Measurements from ENCODE around the gene ZNF467.

The ZNF467 gene

DNA sequence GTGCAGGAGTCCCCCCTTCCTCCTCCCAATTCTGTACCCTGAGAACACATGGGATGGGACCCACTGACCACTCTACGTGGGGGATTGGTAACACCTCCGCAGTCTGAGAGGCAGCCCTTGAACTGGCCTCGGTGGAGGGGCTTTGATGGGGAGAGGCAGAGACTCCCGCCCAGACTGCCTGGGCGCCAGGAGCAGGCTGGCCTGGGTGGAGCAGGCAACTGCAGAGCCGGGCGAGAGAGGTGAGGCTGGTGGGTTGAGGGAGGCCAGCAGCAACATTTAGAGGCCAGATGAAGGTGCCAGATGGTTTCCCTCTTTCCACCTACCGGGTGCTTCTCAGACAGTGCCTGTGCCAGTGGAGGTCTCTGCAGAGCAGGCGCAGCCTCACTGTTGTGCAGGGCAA lies 30.7 kb upstream of the ZNF467 start:
- no peak for FAIRE-seq

DNA sequence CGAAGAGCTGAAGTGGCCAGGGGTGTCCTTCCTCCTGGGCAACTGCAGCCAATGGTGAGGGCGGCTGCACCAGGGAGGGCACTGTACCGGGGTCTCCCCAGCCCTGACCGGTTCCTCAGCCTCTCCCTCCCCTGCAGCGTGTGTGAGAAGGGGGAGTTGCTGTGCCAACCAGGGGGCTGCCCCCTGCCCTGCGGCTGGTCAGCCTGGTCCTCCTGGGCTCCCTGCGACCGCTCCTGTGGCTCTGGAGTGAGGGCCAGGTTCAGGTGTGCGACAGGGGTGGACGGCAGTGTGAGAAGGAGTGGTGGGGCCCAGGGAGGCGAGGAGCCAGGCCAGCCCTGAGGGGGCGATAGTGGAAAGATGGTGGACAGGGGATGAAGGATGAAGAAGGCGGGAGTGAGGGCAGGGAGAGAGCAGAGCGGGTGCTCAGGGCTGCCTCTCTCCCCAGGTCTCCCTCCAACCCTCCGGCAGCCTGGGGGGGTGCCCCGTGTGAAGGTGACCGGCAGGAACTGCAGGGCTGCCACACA lies 30.2 kb upstream of the ZNF467 start:
- no peak for FAIRE-seq

DNA sequence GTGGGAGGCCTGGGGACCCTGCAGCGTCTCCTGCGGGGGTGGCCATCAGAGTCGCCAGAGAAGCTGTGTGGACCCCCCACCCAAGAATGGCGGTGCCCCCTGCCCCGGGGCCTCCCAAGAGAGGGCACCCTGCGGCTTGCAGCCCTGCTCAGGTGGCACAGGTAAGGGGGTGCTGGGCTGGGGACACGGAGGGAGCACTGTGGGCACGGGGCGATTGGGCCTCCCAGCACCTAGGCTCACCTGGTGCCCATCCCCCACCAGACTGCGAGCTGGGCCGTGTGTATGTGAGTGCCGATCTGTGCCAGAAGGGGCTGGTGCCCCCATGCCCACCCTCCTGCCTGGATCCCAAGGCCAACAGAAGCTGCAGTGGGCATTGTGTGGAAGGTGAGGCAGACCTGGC lies 29.6 kb upstream of the ZNF467 start:
- FAIRE-seq, result no peak

DNA sequence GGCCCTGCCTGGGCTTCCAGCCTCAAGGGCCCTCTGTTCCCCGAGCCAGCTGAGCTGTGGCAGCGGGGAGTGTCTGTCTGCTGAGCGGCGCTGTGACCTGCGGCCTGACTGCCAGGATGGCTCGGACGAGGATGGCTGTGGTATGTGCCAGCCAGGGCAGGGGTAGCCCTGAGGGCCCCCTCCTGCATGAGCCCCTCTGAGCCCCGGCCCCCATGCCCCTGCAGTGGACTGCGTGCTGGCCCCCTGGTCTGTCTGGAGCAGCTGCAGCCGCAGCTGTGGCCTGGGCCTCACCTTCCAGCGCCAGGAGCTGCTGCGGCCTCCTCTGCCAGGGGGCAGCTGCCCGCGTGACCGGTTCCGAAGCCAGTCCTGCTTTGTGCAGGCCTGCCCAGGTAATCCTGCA lies 28.4 kb upstream of the ZNF467 start:
- FAIRE-seq, result no peak

DNA sequence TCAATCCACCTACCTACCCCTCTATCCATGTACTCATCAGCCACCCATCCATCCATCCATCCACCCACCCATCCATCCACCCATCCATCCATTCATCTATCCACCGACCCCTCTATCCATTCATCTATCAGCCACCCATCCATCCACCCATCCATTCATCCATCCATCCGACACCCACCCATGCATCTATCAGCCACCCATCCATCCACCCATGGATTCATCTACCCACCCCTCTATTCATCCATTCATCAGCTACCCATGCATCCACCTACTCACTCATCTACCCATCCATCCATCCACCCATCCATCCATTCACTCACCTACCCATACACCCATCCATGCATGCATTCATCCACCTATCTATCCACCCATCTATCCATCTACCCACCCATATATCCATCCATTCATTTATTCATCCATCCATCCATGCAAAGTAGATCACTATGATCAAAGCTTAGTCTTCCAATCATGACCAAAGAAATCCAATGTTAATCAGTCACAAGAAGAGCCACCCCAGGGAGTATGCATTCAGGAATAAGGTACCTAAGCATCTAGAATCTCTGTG lies 27.7 kb upstream of the ZNF467 start:
- no peak for FAIRE-seq

DNA sequence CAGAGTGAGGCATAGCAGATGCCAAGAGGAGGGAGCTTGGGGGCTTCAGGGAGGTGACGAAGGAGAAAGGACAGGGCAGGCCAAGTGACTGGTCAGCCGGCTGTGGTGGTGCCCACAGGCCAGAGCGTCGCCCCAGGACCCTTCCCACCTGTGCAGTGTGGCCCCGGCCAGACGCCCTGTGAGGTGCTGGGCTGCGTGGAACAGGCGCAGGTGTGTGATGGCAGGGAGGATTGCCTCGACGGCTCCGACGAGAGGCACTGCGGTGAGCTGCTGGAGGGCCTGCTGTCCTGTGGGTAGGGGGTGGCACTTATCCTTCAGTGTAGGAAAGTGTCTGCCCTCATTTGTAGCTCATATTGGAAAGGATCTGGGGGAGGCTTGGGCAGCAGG lies 26.8 kb upstream of the ZNF467 start:
- FAIRE-seq, result no peak

DNA sequence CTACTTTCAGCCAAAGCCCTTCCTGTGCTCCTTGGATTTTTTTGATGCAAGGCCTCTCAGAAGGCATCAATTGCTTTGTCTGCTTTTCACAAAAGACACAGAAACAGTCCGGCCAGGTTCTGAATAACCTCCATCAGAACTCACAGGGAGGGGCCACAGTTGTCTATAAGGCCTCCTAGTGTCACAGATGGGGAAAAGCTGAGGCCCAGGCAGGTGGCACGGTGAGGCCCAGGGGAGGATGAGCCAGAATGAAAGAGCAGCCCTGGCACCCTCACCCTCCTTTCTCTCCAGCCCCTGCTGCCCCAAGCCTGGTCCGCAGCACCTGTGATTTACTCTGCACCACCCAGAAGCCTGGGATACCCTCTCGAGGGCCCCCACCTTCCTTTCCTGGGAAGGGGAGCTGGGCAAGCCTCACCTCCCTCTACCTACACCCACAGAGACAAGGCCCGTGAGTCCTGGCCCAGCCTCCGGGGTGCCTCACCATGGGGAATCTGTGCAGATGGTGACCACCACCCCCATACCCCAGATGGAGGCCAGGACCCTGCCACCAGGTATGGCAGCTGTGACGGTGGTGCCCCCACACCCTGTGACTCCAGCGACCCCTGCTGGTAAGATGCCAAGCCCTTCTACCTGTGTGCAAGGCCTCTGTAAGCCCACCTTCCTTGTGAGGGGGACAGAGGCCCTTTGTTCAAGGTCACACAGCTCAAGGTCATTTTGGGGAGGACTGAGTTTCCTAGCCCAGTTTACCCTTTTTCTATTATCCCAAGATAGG lies 26.2 kb upstream of the ZNF467 start:
- no peak for FAIRE-seq

DNA sequence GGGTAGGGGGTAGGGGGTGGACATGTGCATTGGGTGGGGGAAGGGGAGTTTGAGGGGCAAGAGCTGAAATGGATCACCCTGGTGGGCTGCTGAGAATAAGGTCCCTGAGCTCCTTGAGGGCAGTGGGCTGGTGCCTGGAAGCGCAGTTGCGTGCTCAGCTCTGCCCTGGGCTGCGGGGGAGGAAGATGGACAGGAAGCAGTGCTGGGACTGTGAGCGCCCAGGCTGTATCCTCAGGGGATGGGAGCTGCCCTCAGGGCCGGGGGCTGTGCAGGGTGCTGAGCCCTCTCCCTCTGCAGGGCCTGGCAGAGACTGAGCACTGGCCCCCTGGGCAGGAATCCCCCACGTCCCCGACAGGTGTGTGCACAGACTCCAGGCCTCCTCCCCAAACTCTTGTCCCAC lies 24.4 kb upstream of the ZNF467 start:
- FAIRE-seq, result no peak

DNA sequence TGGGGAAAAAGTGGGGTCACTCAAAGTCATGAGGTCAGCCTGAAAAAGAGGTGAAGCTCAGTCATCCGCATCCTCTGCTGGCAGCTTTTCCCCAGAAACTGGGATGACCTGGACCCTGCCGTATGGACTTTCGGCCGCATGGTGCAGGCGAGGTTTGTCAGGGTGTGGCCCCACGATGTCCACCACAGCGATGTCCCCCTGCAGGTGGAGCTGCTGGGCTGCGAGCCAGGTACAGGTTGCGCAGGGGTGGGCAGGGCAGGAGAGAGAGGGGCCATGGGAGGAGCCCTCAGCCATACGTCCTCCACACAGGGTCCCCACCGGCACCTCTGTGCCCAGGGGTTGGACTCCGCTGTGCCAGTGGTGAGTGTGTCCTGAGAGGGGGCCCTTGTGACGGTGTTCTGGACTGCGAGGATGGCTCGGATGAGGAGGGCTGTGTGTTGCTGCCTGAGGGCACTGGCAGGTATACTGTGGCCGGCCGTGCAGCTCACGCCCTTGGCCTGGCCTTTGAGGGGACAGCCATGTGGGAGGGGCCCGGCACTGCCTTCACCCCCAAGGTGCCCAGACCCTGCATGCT lies 23.0 kb upstream of the ZNF467 start:
- FAIRE-seq, result no peak

DNA sequence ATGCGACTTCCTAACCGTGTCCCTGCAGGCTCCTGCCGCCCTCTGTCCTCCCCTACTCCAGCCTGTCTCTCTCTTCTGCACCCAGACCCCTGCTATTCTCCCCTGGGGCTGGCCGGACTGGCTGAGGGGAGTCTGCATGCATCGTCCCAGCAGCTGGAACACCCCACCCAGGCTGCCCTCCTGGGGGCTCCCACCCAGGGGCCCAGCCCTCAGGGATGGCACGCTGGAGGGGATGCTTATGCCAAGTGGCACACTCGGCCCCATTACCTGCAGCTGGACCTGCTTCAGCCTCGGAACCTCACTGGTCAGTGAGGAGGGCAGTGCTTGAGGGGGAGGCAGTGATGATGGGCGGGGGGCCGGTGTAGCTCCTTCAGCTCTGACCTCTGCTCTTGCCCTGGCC lies 21.7 kb upstream of the ZNF467 start:
- FAIRE-seq, result no peak

DNA sequence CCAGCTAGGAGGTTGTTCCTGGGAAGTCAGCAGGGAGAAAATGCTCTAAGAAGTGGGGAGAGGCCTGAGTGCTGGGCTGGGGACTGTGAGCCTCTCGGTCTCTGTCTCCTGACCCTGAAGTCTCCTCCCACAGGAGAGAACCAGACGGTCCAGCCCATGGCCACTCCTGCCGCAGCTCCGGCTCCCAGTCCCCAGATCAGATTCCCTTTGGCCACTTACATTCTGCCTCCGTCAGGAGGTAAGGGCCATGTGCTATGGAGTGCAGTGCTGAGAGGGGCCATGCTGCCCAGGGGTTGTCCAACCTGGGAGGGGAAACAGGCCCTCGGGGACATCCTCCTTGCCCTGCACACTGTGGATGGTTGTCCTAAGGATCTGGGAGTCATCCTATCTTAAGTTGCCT lies 21.3 kb upstream of the ZNF467 start:
- no peak for FAIRE-seq

DNA sequence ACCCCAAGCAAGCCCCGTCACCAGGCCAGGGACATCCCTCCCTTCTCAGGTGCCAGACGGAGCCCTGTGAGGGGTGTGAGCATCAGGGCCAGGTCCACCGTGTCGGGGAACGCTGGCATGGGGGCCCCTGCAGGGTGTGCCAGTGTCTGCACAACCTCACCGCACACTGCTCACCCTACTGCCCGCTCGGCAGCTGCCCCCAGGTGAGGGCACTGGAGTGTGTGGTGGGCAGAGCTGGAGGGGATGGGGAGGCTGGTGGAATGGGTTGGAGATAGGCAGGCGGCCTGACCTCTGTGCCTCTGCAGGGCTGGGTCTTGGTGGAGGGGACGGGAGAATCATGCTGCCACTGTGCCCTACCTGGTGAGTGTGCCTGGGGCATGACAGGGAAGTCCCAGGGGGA lies 19.9 kb upstream of the ZNF467 start:
- FAIRE-seq, result no peak

DNA sequence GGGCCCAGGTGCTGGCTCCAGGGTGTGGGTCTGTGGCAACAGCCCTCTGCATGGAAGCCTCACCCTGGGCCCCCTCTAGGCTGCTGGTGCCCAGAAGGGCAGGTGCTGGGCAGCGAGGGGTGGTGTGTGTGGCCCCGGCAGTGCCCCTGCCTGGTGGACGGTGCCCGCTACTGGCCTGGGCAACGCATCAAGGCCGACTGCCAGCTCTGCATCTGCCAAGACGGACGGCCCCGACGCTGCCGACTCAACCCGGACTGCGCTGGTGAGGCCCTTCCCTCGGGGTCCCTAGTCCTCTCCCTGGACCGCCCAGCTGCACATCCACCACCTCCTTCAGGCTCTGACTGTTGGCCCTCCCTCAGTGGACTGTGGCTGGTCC lies 18.8 kb upstream of the ZNF467 start:
- no peak for FAIRE-seq

DNA sequence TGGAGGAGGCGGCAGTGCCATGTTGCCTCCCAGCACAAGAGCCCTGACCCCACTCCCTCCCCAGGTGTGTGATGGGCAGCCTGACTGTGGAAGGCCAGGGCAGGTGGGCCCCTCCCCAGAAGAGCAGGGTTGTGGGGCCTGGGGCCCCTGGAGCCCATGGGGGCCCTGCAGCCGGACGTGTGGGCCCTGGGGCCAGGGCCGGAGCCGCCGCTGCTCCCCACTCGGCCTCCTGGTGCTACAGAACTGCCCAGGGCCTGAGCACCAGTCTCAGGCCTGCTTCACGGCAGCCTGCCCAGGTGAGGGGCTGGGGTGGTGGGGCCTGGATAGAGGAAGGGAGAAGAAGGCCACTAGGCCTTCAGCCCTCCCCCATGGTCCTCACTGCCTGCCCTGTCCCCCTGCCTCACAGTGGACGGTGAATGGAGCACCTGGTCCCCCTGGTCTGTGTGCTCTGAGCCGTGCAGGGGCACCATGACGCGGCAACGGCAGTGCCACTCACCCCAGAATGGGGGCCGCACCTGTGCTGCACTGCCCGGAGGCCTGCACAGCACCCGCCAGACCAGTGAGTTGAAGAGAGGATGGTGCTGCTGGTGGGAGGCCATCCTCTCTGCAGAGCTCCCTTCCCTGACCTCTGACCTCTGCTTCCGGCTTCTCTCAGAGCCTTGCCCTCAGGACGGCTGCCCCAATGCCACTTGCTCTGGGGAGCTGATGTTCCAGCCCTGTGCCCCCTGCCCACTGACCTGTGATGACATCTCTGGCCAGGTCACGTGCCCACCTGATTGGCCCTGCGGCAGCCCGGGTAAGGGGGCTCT lies 18.2 kb upstream of the ZNF467 start:
- no peak for FAIRE-seq

DNA sequence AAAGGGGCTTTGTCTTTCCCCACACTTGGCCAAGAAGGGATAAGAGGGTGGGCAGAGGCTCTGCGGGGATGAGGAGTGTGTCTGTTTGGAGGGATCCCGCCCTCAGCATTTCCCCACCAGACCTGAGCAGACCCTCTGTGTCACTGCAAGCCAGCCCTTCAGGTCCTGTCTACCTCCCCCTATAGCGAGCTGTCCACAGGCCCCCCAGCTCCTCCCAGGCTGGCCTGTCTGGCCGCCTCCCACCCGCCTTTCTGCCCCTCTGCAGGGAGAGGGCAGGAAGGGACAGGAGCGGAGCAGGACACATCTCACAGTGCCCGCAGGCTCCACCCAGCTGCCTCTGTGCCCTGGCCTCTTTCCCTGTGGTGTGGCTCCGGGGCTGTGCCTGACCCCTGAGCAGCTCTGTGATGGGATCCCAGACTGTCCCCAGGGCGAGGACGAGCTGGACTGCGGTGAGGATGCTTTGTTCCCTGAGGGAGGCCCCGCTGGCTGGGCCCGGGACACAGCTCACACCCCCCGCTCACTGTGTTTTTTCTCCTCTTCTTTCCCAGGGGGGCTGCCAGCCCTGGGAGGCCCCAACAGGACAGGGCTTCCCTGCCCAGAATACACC lies 17.5 kb upstream of the ZNF467 start:
- no peak for FAIRE-seq

DNA sequence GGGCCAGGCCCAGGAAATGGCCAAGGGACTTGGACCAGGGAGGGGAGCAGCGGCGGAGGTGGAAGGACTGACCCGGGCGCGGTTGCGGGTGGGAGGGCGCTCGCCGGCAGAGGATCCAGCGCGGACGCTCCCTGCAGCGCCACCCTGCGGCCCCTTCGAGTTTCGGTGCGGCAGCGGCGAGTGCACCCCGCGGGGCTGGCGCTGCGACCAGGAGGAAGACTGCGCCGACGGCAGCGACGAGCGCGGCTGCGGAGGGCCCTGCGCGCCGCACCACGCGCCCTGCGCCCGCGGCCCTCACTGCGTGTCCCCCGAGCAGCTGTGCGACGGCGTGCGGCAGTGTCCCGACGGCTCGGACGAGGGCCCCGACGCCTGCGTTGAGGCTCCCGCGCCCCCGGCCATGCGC lies 16.8 kb upstream of the ZNF467 start:
- no peak for FAIRE-seq

DNA sequence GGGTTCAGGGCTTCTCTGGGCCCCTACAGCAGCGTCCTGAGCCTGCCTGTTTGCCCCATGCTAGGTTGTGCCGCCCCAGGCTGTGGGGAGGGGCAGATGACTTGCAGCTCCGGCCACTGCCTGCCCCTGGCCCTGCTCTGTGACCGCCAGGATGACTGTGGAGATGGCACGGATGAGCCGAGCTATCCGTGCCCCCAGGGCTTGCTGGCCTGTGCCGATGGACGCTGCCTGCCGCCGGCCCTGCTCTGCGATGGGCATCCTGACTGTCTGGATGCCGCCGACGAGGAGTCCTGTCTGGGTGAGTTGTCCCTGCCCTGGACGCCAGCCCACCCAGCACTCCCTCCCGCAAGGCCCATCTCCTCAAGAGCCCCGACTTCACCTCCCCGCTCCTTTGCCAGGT lies 15.7 kb upstream of the ZNF467 start:
- FAIRE-seq, result no peak

DNA sequence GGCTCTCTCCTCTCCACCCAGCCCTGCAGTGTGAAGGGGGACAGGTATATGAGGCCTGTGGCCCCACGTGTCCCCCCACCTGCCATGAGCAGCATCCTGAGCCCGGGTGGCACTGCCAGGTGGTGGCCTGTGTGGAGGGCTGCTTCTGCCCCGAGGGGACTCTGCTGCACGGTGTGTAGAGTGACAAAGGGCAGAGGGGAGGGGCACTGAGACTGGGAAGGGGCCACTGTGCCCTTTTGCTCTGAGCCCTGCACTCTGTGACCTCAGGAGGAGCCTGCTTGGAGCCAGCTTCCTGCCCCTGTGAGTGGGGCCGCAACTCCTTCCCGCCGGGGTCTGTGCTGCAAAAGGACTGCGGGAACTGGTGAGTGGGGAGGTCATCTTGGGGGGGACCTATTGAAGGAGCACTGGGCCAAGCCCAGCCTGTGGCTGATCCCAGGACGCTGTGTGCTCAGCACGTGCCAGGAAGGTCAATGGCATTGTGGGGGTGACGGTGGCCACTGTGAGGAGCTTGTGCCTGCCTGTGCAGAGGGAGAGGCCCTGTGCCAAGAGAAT lies 15.0 kb upstream of the ZNF467 start:
- FAIRE-seq, result no peak

DNA sequence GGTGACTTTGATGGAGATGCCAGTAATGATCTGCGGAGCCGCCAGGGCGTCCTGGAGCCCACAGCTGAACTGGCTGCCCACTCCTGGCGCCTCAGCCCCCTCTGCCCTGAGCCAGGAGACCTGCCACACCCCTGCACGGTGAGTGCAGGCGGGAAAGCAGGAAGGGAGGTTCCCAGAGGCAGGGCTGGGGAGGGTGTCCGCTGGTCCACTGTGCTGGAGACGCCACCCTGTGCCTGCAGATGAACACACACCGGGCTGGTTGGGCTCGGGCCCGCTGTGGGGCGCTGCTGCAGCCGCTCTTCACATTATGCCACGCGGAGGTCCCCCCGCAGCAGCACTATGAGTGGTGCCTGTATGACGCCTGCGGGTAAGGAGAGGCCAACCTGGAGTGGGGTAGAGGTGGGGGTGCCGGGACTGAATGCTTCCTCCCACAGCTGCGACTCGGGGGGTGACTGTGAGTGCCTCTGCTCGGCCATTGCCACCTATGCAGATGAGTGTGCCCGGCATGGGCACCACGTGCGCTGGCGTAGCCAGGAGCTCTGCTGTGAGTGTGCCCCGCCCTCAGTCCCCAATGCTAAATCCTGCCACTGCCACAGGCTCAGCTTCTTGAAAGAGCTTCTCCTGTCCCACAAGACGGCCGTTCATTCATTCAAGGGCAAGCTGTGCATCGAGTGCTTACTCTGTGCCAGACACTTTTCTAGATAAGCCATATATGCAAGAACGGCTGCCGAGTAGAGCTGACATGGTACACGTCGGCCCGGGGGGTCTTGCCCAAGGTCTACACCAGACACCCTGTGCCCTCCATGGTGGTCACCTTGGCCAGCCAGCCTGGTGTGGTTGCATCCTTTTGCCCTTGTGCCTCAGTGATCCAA lies 14.3 kb upstream of the ZNF467 start:
- FAIRE-seq, result no peak

DNA sequence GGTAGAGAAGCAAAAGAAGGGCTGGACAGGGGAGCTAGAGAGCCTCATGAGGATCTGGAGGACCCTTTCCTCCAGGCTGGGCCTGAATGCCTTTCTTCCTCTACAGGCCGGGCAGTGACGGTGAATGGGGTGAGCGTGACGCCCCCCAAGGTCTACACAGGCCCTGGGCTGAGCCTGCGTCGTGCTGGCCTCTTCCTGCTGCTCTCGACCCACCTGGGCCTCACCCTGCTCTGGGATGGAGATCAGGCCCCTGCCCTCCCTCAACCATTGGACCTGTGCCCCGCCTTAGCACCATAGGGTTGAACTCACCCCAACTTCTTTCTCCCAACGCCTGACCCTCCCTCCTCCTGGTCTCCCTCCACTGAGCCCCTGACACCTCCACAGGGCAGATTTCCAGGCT lies 12.6 kb upstream of the ZNF467 start:
- no peak for FAIRE-seq

DNA sequence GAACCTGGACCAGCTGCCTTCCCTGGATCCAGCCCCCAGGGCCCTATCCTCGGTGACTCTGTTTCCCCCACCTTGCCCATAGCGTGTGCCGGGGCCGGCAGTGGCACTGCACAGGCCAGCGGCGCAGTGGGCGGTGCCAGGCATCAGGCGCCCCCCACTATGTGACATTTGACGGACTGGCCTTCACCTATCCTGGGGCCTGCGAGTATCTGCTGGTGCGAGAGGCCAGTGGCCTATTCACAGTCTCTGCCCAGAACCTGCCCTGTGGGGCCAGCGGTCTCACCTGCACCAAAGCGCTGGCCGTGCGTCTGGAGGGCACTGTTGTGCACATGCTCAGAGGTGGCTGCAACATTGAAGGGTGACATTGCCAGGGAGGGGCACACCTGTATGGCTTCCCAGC lies 12.0 kb upstream of the ZNF467 start:
- no peak for FAIRE-seq

DNA sequence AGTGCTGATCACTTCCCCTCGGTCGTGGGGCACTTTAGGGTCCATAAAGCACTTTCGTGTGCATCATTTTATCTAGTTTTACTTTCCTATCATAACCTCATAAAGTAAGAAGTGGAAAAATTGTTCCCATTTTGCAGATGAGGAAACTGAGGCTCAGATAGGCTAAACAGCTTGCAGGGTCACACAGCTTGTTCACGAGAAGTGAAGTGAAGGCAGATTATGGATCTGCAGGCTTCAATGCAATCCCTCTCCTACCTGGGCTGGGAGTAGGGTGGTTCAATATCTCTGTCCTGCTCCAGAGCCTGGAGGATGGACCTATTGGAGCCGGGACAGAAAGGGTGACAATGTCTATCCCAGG lies 10.8 kb upstream of the ZNF467 start:
- FAIRE-seq, result no peak

Measured in TTC549 (cell line).